WTC11 (cell line): ENCODE data around the gene SEC24B.

ENCODE experiments used
- AFF4 ChIP-seq: sonication (generic); formaldehyde crosslinking; IDR thresholded peaks from 2 replicates; pipeline ENCODE4 v1.8.1; 2023; ENCODE audit warnings: mild to moderate bottlenecking, missing genetic modification reagents, borderline replicate concordance
- ATF3 ChIP-seq: sonication (generic); formaldehyde crosslinking; conservative IDR thresholded peaks from 2 replicates; pipeline ENCODE4 v1.8.1; 2022; ENCODE audit warnings: mild to moderate bottlenecking, missing genetic modification reagents
- CTCF ChIP-seq: fragments of 200-600 bp; IDR thresholded peaks from 2 replicates; pipeline ENCODE4 v1.8.0; 2022; ENCODE audit warnings: antibody characterized with exemption
- E2F5 ChIP-seq: sonication (generic); formaldehyde crosslinking; IDR thresholded peaks from 2 replicates; pipeline ENCODE4 v1.8.1; 2022; ENCODE audit warnings: mild to moderate bottlenecking, moderate library complexity, missing genetic modification reagents
- FOXK1 ChIP-seq: sonication (generic); formaldehyde crosslinking; IDR thresholded peaks from 2 replicates; pipeline ENCODE4 v1.8.0; 2022; ENCODE audit warnings: mild to moderate bottlenecking, moderate library complexity, missing genetic modification reagents
- NR1H2 ChIP-seq: sonication (generic); formaldehyde crosslinking; IDR thresholded peaks from 2 replicates; pipeline ENCODE4 v1.9.0; 2021; ENCODE audit warnings: mild to moderate bottlenecking, moderate library complexity, missing genetic modification reagents
- ZSCAN18 ChIP-seq: fragments of 250-450 bp; sonication (Bioruptor Pico); IDR thresholded peaks from 2 replicates; pipeline ENCODE4 v2.1.2; 2022; ENCODE audit warnings: mild to moderate bottlenecking, moderate library complexity

GRCh38 chr4:109574443-109574850 is 140.8 kb downstream of the SEC24B start:
- TF ChIP-seq ATF3 (CRISPR knock-in tag) = no peak
- no peak for TF ChIP-seq CTCF
- TF ChIP-seq NR1H2 = no peak
- no peak for TF ChIP-seq ZSCAN18
- TF ChIP-seq FOXK1 (CRISPR knock-in tag) = no peak
- TF ChIP-seq AFF4 (CRISPR knock-in tag) = no peak
- no peak for TF ChIP-seq E2F5 (CRISPR knock-in tag)
